Fibroblast of lung (primary cell): Measurements from ENCODE around the gene PLEKHA7. TPM values are rescaled to one million over a fixed set of nuclear protein-coding genes. Genes with fewer than 3 reads are reported as not detected.

Experiments used
- DNase-seq, 2 donors: peaks; one replicate each; pipeline versions ENCODE4 v3.0.0 to v3.0.0-alpha.2; 2010; ENCODE audit warnings: low read depth in 2 of 2
- H2AFZ ChIP-seq: 2 replicates; pipeline ENCODE4 v1.5.1; 2012; ENCODE audit warnings: low read length, control low read depth, inconsistent platforms
- H3K27ac ChIP-seq: 2 replicates; pipeline ENCODE4 v1.5.1; 2011; ENCODE audit warnings: low read length, control low read depth; ENCODE audit not compliant: insufficient read depth
- H3K27me3 ChIP-seq: 2 replicates; pipeline ENCODE4 v1.5.1; 2011; ENCODE audit warnings: mild to moderate bottlenecking, low read length; ENCODE audit not compliant: control insufficient read depth, insufficient read depth
- H3K36me3 ChIP-seq: 2 replicates; pipeline ENCODE4 v1.5.1; 2011; ENCODE audit warnings: low read length; ENCODE audit not compliant: control insufficient read depth, insufficient read depth
- H3K4me1 ChIP-seq: 2 replicates; pipeline ENCODE4 v1.5.1; 2011; ENCODE audit warnings: low read length; ENCODE audit not compliant: control insufficient read depth, insufficient read depth; ENCODE audit errors: extremely low read depth
- H3K4me2 ChIP-seq: 2 replicates; pipeline ENCODE4 v1.5.1; 2011; ENCODE audit warnings: low read length, control low read depth; ENCODE audit not compliant: insufficient read depth; ENCODE audit errors: extremely low read depth
- H3K4me3 ChIP-seq, 4 experiments: fragments of 200-600 bp in 1 of 4; sonication (generic) in 1 of 4; replicated peaks in 1 of 4; 2 replicates each; pipeline ENCODE4 v1.5.1; 2011 to 2016; ENCODE audit warnings: low read length in 4 of 4, low read depth in 3 of 4, mild to moderate bottlenecking in 3 of 4, control low read depth in 2 of 4, inconsistent platforms in 1 of 4, mixed read lengths in 1 of 4; ENCODE audit not compliant: insufficient read depth in 1 of 4; ENCODE audit errors: control extremely low read depth in 1 of 4
- H3K79me2 ChIP-seq: 2 replicates; pipeline ENCODE4 v1.5.1; 2012; ENCODE audit warnings: mild to moderate bottlenecking, low read length, inconsistent platforms; ENCODE audit not compliant: control insufficient read depth, insufficient read depth
- H3K9ac ChIP-seq: 2 replicates; pipeline ENCODE4 v1.5.1; 2011; ENCODE audit warnings: mild to moderate bottlenecking, low read length, control low read depth; ENCODE audit not compliant: insufficient read depth
- H3K9me3 ChIP-seq: 2 replicates; pipeline ENCODE4 v1.5.1; 2012; ENCODE audit warnings: low read depth, low read length; ENCODE audit not compliant: control insufficient read depth, insufficient read depth
- H4K20me1 ChIP-seq: 2 replicates; pipeline ENCODE4 v1.5.1; 2011; ENCODE audit warnings: low read length; ENCODE audit not compliant: control insufficient read depth, insufficient read depth; ENCODE audit errors: extremely low read depth
- EZH2 ChIP-seq: IDR thresholded peaks from 2 replicates; pipeline ENCODE4 v1.5.1; 2012; ENCODE audit warnings: low read length, control low read depth, mild to moderate bottlenecking; ENCODE audit errors: missing control alignments
- polyA plus RNA-seq, 2 donors: library from polyadenylated mRNA; depleted of rRNA in 1 of 2; stranded (reverse) in 1 of 2; unstranded in 1 of 2; fragments of >200 nt; gene quantifications; 2 replicates each; pipeline ENCODE4 v1.2.1, GENCODE V29; 2011 to 2012; ENCODE audit warnings: missing spikeins in 1 of 2
- total RNA-seq: library from RNA; depleted of rRNA; stranded (reverse); fragments of >200 nt; gene quantifications from 2 replicates; pipeline ENCODE4 v1.2.1, GENCODE V29; 2014
- TF ChIP-seq, protein P1 (sequence below), 2 donors: IDR thresholded peaks in 1 of 2; conservative IDR thresholded peaks in 1 of 2; 1 replicate in 1 of 2; 2 replicates in 1 of 2; pipeline ENCODE4 v1.5.1; 2011 to 2012; ENCODE audit warnings: low read length in 2 of 2, control low read depth in 1 of 2, inconsistent platforms in 1 of 2, low read depth in 1 of 2, mild to moderate bottlenecking in 1 of 2

PLEKHA7 gene
- total and polyA plus RNA-seq, 2 donors (not counting 1 experiment from before 2014, with no cell fraction given) = 0.11 to 0.17 TPM

DNA sequence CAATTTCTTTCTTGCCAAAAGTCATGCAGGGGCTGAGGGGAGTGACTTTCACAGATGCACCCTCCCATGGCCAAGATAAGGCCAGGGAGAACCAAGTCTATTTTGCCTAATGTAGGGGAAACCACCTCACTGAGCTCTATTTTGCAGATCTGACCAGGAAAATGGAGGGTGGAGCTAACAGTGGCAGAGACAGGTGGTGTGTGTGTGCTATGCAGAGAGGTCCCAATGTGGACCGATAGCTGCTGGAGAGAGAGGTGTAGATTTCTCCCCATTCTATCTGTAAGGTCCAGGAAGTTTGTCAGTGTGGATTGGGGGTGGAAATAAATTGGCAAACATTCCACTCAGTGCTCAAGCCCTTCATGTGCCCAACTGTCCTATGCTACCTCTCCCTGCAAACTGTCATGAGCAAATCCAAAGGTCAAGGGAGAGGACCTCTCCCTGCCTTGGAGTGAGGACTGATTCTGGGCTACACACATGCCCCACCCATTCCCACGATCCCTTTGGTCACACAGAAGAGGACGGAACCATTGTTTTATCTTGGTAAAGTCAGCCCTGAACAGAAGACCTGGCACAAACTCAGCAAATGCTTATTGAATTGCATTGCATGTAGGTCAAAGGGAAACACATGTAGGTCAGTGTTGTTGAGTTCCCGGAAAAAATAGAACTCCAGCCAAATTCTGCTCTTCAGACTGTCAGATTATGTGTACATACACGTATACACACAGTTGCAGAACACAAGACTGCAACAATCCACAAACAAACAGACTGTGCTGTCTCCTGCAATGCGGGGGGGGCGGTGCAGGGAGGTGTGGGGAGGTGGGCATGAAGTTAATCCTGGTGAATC lies 209.9 kb downstream of the PLEKHA7 start:
- H3K79me2 ChIP-seq = no peaks in the 10 kb centered on the region
- peaks cover 3% of the 10 kb centered on the region for H3K27me3 ChIP-seq
- peaks cover 6% of the 10 kb centered on the region for H3K4me1 ChIP-seq
- H3K4me2 ChIP-seq = no peak overlapping the region
- no peaks in the 10 kb centered on the region for H3K36me3 ChIP-seq
- H3K9ac ChIP-seq = no peak overlapping the region
- TF ChIP-seq, protein P1, sequence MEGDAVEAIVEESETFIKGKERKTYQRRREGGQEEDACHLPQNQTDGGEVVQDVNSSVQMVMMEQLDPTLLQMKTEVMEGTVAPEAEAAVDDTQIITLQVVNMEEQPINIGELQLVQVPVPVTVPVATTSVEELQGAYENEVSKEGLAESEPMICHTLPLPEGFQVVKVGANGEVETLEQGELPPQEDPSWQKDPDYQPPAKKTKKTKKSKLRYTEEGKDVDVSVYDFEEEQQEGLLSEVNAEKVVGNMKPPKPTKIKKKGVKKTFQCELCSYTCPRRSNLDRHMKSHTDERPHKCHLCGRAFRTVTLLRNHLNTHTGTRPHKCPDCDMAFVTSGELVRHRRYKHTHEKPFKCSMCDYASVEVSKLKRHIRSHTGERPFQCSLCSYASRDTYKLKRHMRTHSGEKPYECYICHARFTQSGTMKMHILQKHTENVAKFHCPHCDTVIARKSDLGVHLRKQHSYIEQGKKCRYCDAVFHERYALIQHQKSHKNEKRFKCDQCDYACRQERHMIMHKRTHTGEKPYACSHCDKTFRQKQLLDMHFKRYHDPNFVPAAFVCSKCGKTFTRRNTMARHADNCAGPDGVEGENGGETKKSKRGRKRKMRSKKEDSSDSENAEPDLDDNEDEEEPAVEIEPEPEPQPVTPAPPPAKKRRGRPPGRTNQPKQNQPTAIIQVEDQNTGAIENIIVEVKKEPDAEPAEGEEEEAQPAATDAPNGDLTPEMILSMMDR (conservative IDR thresholded peaks at IDR 0.05 in 1 of 2, IDR thresholded peaks at IDR 0.05 in 1 of 2; ENCODE audit: low read depth in 1 of 2, low read length in 2 of 2) = no peak
- TF ChIP-seq EZH2 = no peak
- no peak overlapping the region for H3K27ac ChIP-seq
- H3K9me3 ChIP-seq = no peaks in the 10 kb centered on the region
- H3K4me3 ChIP-seq = no peak overlapping the region
- no peak overlapping the region for H2AFZ ChIP-seq
- DNase-seq = peak; percentile 20 to 92
- no peaks in the 10 kb centered on the region for H4K20me1 ChIP-seq

DNA sequence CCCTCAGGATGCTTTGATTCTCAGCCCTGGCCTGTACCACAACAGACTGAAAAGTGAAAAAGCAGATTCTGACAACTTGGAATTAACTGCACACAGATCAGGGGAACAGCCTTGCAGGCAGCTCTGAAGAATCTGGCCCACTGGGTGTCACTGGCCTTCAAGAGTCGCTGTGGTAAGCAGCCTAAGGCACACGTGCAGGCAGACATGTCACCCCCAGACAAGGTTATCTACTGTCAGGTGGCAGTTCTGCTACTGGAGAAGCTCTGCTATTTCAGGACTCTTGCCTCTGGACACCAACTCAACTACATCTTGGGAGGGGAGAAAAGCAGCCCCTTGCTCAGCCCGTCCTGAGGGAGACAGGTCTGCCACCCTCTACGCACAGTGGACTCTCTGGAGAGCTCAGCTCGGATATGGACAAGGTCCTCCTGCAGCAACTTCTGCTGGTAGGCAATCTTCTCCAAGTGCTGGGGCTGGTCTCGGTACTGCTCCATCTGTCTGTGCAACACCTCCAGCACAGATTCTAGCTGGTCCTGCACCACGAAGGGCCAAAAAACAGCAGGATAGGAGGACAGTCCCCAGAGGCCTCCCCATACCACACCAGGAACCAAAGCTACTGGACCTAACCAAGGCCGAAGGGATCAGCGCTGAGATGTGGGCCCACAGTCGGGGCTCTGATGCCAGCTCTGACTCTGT lies 212.8 kb downstream of the PLEKHA7 start:
- peaks cover 4% of the 10 kb centered on the region for H3K4me1 ChIP-seq
- H4K20me1 ChIP-seq = no peaks in the 10 kb centered on the region
- H3K4me2 ChIP-seq = no peak overlapping the region
- no peak overlapping the region for H3K9ac ChIP-seq
- TF ChIP-seq, protein P1 (conservative IDR thresholded peaks at IDR 0.05 in 1 of 2, IDR thresholded peaks at IDR 0.05 in 1 of 2; ENCODE audit: low read depth in 1 of 2, low read length in 2 of 2) = no peak
- TF ChIP-seq EZH2 = no peak
- H3K9me3 ChIP-seq = no peaks in the 10 kb centered on the region
- no peak for DNase-seq
- no peaks in the 10 kb centered on the region for H3K36me3 ChIP-seq
- no peak overlapping the region for H2AFZ ChIP-seq
- no peak overlapping the region for H3K27ac ChIP-seq
- no peaks in the 10 kb centered on the region for H3K27me3 ChIP-seq
- H3K4me3 ChIP-seq = no peak overlapping the region
- H3K79me2 ChIP-seq = no peaks in the 10 kb centered on the region

DNA sequence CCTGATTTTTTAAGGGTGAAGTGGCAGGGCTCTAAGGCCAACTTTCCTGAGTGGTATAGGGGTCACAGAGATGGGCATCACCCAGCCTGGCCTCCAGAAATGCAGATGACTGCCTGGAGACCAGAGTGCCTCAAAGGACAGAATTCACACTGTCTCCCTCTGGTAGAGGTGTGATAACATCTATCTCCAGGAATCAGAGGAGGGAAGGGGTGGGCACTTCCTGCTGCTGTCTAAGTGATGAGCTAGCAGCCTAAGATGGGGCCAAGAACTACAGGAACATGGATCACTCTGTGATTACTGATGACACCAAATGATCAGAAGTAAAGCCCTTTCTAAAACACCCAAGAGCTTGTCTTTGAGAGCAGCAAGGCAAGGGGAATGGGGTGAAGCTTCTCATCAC lies 213.8 kb downstream of the PLEKHA7 start:
- DNase-seq = no peak
- no peak for TF ChIP-seq EZH2
- TF ChIP-seq, protein P1 (conservative IDR thresholded peaks at IDR 0.05 in 1 of 2, IDR thresholded peaks at IDR 0.05 in 1 of 2; ENCODE audit: low read depth in 1 of 2, low read length in 2 of 2) = no peak
- no peaks in the 10 kb centered on the region for H3K9me3 ChIP-seq
- H3K36me3 ChIP-seq = no peaks in the 10 kb centered on the region
- no peak overlapping the region for H3K9ac ChIP-seq
- H3K79me2 ChIP-seq = no peaks in the 10 kb centered on the region
- peaks cover 4% of the 10 kb centered on the region for H3K4me1 ChIP-seq
- no peaks in the 10 kb centered on the region for H4K20me1 ChIP-seq
- H3K27me3 ChIP-seq = no peaks in the 10 kb centered on the region
- no peak overlapping the region for H3K27ac ChIP-seq
- no peak overlapping the region for H3K4me2 ChIP-seq
- H3K4me3 ChIP-seq = no peak overlapping the region
- no peak overlapping the region for H2AFZ ChIP-seq
